Esophagus muscularis mucosa (tissue), 4 donors: Measurements from ENCODE around the gene MRAP2. TPM values are rescaled to one million over a fixed set of nuclear protein-coding genes. Genes with fewer than 3 reads are reported as not detected.

ENCODE experiments used
- DNase-seq: peaks from one replicate; pipeline ENCODE4 v3.0.0-alpha.2; 2017; ENCODE audit errors: extremely low spot score
- H3K27ac ChIP-seq, 4 donors: fragments of 200-600 bp; sonication (generic); replicated peaks in 1 of 4; 1 replicate in 3 of 4; 2 replicates in 1 of 4; pipeline ENCODE4 v1.5.1; 2016 to 2019; ENCODE audit warnings: mild to moderate bottlenecking in 1 of 4
- H3K27me3 ChIP-seq, 4 donors: fragments of 200-600 bp; sonication (generic); one replicate each; pipeline versions ENCODE4 v1.5.1 to v1.6.0; 2016 to 2019
- H3K36me3 ChIP-seq, 4 donors: fragments of 200-600 bp; sonication (generic); one replicate each; pipeline ENCODE4 v1.5.1; 2016 to 2019
- H3K4me1 ChIP-seq, 4 donors: fragments of 200-600 bp; sonication (generic); one replicate each; pipeline ENCODE4 v1.5.1; 2016 to 2019
- H3K4me3 ChIP-seq, 4 donors: fragments of 200-600 bp; sonication (generic); 1 replicate in 2 of 4; 2 replicates in 2 of 4; pipeline ENCODE4 v1.5.1; 2016 to 2019; ENCODE audit warnings: mild to moderate bottlenecking in 4 of 4, moderate library complexity in 1 of 4
- H3K9me3 ChIP-seq, 4 donors: fragments of 200-600 bp; sonication (generic); 1 replicate in 3 of 4; 2 replicates in 1 of 4; pipeline ENCODE4 v1.5.1; 2016 to 2019
- EP300 ChIP-seq: sonication (generic); formaldehyde crosslinking; IDR thresholded peaks from one replicate; pipeline ENCODE4 v1.6.1; 2017; ENCODE audit warnings: antibody characterized with exemption
- POLR2A ChIP-seq: fragments of 450-650 bp; IDR thresholded peaks from one replicate; pipeline ENCODE4 v1.6.1; 2017; ENCODE audit warnings: antibody characterized with exemption, moderate library complexity, mild to moderate bottlenecking, low read depth
- POLR2AphosphoS5 ChIP-seq, 2 donors: sonication (generic); formaldehyde crosslinking; IDR thresholded peaks; one replicate each; pipeline ENCODE4 v1.6.1; 2017; ENCODE audit warnings: antibody characterized with exemption in 2 of 2
- WGBS: methylation state at CpG from one replicate; pipeline ENCODE4 v1.1.5; 2018; 5-methylcytosine and 5-hydroxymethylcytosine counted together
- intact Hi-C: fragments of 100-400 bp; cut with DNase I; formaldehyde crosslinking; loops from one replicate; pipeline ENCODE4 v1.15.1; 2023
- total RNA-seq, 4 donors: library from RNA; depleted of rRNA; stranded (reverse); fragments of >200 nt; gene quantifications; one replicate each; pipeline versions ENCODE4 v1.1.0 to v1.2.1, GENCODE V29; 2016
- TF ChIP-seq, protein P1 (sequence below), 3 experiments: fragments of 200-600 bp in 2 of 3; fragments of 450-650 bp in 1 of 3; sonication (generic) in 2 of 3; IDR thresholded peaks; one replicate each; pipeline ENCODE4 v1.5.1; 2017 to 2019; ENCODE audit warnings: antibody characterized with exemption in 3 of 3, mild to moderate bottlenecking in 2 of 3, moderate library complexity in 1 of 3

Gene MRAP2
- total RNA-seq, 4 donors from 2014 or later = 0.11 to 0.32 (median 0.17) TPM; not detected in 1

DNA sequence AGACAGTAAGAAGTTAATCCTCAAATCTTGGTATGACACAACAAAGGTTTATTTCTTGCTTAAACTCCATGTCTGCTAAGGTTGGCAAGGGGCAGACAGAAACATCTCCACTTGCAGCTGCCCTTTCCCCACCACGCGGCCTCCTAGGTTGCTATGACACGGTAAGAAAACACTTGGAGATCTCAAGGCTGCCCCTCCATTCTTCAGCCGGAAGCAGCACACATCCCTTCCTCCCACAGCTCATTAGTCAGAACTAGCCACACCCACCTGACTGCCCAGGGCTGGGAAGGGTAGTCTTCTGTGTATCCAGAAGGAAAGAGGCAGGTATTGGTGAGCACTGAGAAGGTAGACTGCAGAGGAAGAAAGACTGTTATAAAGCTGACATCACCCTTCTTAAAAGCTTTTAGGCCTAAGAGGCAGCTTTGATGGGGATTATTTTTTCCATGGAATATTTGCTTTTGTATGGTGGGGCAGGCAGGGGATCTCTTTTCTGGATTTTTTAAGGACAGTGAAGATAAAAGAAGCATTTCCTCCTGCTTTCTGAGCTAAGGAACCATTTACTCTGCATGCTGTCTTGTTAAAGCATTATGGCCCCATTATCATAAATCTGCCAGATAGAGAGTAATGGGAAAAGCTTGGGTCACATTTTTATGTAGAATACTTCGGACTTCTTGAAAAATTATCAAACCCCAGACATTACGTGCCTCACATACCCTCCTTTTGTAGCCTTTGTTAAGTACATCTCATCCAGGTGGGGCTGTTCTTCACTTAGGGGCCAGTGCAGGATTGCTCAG lies 41.6 kb downstream of the MRAP2 start:
- Histone ChIP-seq H3K27ac (no peak overlapping the region), H3K4me3 (no peak overlapping the region), H3K9me3 (peaks cover 0 to 4% (median 0%) of the 10 kb centered on the region in 4 donors), H3K4me1 (no peaks in the 10 kb centered on the region), H3K36me3 (no peaks in the 10 kb centered on the region), H3K27me3 (no peaks in the 10 kb centered on the region)
- WGBS = 39% methylated on average over 6 of the region's 6 CpGs
- TF ChIP-seq, protein P1, sequence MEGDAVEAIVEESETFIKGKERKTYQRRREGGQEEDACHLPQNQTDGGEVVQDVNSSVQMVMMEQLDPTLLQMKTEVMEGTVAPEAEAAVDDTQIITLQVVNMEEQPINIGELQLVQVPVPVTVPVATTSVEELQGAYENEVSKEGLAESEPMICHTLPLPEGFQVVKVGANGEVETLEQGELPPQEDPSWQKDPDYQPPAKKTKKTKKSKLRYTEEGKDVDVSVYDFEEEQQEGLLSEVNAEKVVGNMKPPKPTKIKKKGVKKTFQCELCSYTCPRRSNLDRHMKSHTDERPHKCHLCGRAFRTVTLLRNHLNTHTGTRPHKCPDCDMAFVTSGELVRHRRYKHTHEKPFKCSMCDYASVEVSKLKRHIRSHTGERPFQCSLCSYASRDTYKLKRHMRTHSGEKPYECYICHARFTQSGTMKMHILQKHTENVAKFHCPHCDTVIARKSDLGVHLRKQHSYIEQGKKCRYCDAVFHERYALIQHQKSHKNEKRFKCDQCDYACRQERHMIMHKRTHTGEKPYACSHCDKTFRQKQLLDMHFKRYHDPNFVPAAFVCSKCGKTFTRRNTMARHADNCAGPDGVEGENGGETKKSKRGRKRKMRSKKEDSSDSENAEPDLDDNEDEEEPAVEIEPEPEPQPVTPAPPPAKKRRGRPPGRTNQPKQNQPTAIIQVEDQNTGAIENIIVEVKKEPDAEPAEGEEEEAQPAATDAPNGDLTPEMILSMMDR (IDR thresholded peaks at IDR 0.05) = no peak
- TF ChIP-seq POLR2AphosphoS5 (IDR thresholded peaks at IDR 0.05) (no peak), EP300 (no peak), POLR2A (no peak)
- intact Hi-C loops = no loop called here
- no peak for DNase-seq

DNA sequence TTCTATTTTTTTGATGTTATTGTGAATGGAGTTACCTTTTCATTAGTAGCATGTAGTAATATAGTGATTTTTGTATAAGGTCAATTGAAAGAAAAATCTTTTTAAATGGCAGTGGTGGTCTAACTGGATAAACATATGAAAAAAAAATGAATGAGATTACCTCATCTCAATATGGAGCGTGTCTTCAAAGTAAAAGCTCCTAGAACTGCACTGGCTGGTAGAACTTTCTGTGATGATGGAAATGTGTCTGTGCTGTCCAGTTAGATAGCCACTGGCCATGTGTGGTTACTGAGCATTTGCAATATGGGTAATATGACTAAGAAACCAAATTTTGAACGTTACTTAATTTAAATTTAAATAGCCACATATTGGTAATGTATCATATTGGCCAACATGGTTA lies 44.1 kb downstream of the MRAP2 start:
- DNase-seq = no peak
- TF ChIP-seq POLR2A (no peak), EP300 (no peak), POLR2AphosphoS5 (IDR thresholded peaks at IDR 0.05) (no peak)
- TF ChIP-seq, protein P1 (IDR thresholded peaks at IDR 0.05) = no peak
- Histone ChIP-seq H3K27ac (no peak overlapping the region), H3K36me3 (no peaks in the 10 kb centered on the region), H3K27me3 (no peaks in the 10 kb centered on the region), H3K4me3 (no peak overlapping the region), H3K4me1 (no peaks in the 10 kb centered on the region), H3K9me3 (no peaks in the 10 kb centered on the region)
- 88% methylated on average over 2 of the region's 2 CpGs for WGBS
- intact Hi-C loops = no loop called here

DNA sequence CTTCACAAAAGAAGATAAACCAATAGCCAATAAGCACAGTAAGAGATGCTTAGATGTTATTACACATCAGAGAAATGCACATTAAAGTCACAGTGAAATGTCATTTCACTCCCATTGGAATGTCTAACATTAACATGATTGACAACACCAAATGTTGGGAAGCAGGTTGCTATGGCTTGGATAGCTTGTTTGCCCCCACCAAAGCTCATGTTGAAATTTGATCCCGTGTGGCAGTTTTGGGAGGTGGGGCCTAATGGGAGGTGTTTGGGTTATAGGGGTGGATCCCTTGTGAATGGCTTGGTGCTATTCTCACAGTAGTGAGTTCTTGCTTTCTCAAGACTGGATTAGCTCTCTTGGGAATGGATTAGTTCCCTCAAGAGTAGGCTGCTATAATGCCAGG lies 44.8 kb downstream of the MRAP2 start:
- WGBS = 20% methylated on average over 1 of the region's 1 CpG
- TF ChIP-seq, protein P1 (IDR thresholded peaks at IDR 0.05) = no peak
- no peak for TF ChIP-seq POLR2A
- no peak for TF ChIP-seq POLR2AphosphoS5 (IDR thresholded peaks at IDR 0.05)
- no peak for TF ChIP-seq EP300
- intact Hi-C loops = no loop called here
- no peaks in the 10 kb centered on the region for H3K9me3 ChIP-seq
- no peaks in the 10 kb centered on the region for H3K4me1 ChIP-seq
- H3K36me3 ChIP-seq = no peaks in the 10 kb centered on the region
- H3K4me3 ChIP-seq = no peak overlapping the region
- no peaks in the 10 kb centered on the region for H3K27me3 ChIP-seq
- H3K27ac ChIP-seq = no peak overlapping the region
- no peak for DNase-seq

DNA sequence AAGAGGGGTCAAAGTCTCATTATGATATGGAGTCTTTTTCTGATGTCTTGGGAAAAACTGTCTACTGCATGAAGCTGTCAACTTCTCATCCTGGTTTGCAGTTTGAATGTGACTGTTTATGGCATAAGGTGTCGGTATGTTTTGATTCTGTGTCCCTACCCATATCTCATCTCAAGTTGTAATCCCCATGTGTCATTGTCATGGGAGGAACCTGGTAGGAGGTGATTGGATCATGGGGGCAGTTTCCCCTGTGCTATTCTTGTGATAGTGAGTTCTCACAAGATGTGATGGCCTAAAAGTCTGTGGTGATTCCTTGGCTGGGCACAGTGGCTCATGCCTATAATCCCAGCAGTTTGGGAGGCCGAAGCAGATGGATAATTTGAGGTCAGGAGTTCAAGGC lies 47.6 kb downstream of the MRAP2 start:
- Histone ChIP-seq H3K4me3 (no peak overlapping the region), H3K9me3 (no peaks in the 10 kb centered on the region), H3K27me3 (no peaks in the 10 kb centered on the region), H3K36me3 (no peaks in the 10 kb centered on the region), H3K4me1 (no peaks in the 10 kb centered on the region), H3K27ac (no peak overlapping the region)
- intact Hi-C loops = no loop called here
- no peak for DNase-seq
- 100% methylated on average over 2 of the region's 2 CpGs for WGBS
- TF ChIP-seq POLR2AphosphoS5 (IDR thresholded peaks at IDR 0.05) = no peak
- TF ChIP-seq EP300 = no peak
- TF ChIP-seq, protein P1 (IDR thresholded peaks at IDR 0.05) = no peak
- TF ChIP-seq POLR2A = no peak
